Measurements from ENCODE around the gene UGT1A8.
"Not testable (repeated sequence)": the region's sequence is repeated elsewhere in the genome, so short reads cannot be mapped to it uniquely, and the experiment has no call there.

The UGT1A8 gene

GRCh38 chr2:233718552-233718951, 101.1 kb downstream of the UGT1A8 start, which contains the start of gene UGT1A4:
TSS of gene UGT1A4 (plus strand) at chr2:233718736. CDS start at chr2:233718821, 85 bp downstream.
- Histone ChIP-seq H3K4me1 (ENCODE audit: low read length) (no peaks in the 10 kb centered on the region), H4K20me1 (ENCODE audit: insufficient read depth, low read length) (no peaks in the 10 kb centered on the region), H3K4me2 (ENCODE audit: low read length) (no peak within 1 kb of the TSS), H3K9ac (ENCODE audit: low read length) (no peak within 1 kb of the TSS), H3K27ac (ENCODE audit: low read length) (no peak within 1 kb of the TSS), H3K79me2 (ENCODE audit: low read length) (no peaks in the 10 kb centered on the region), H3K36me3 (replicated peaks; ENCODE audit: low read depth, low read length) (no peaks in the 10 kb centered on the region), H2AFZ (ENCODE audit: low read depth, low read length) (no peak within 1 kb of the TSS), H3K27me3 (ENCODE audit: low read depth, low read length) (no peaks in the 10 kb centered on the region), H3K9me3 (ENCODE audit: insufficient read depth, low read length) (no peaks in the 10 kb centered on the region), H3K4me3 (ENCODE audit: low read length) (no peak within 1 kb of the TSS)
- TF ChIP-seq EZH2phosphoT487 (IDR thresholded peaks at IDR 0.05; ENCODE audit: low read depth) (no peak), CTCF (IDR thresholded peaks at IDR 0.05; ENCODE audit: low read depth, low read length) (no peak)

GRCh38 chr2:233728723-233729301, 111.4 kb downstream of the UGT1A8 start, which contains the start of gene UGT1A3:
TSS of gene UGT1A3 (plus strand) at chr2:233729042. CDS start at chr2:233729127, 85 bp downstream.
- no peak within 1 kb of the TSS for H3K4me2 ChIP-seq (ENCODE audit: low read length)
- H3K4me3 ChIP-seq (ENCODE audit: low read length), result no peak within 1 kb of the TSS
- H3K27me3 ChIP-seq (ENCODE audit: low read depth, low read length), result no peaks in the 10 kb centered on the region
- H3K9me3 ChIP-seq (ENCODE audit: insufficient read depth, low read length), result no peaks in the 10 kb centered on the region
- H4K20me1 ChIP-seq (ENCODE audit: insufficient read depth, low read length), result no peaks in the 10 kb centered on the region
- no peak within 1 kb of the TSS for H3K27ac ChIP-seq (ENCODE audit: low read length)
- no peak within 1 kb of the TSS for H2AFZ ChIP-seq (ENCODE audit: low read depth, low read length)
- no peaks in the 10 kb centered on the region for H3K36me3 ChIP-seq (replicated peaks; ENCODE audit: low read depth, low read length)
- TF ChIP-seq EZH2phosphoT487 (IDR thresholded peaks at IDR 0.05; ENCODE audit: low read depth) (no peak), CTCF (IDR thresholded peaks at IDR 0.05; ENCODE audit: low read depth, low read length) (no peak)
- H3K79me2 ChIP-seq (ENCODE audit: low read length), result no peaks in the 10 kb centered on the region
- no peaks in the 10 kb centered on the region for H3K4me1 ChIP-seq (ENCODE audit: low read length)
- H3K9ac ChIP-seq (ENCODE audit: low read length), result no peak within 1 kb of the TSS

- H2AFZ ChIP-seq (ENCODE audit: low read depth, low read length); H3K36me3 ChIP-seq (replicated peaks; ENCODE audit: low read depth, low read length); H3K79me2 ChIP-seq (ENCODE audit: low read length); H3K27ac ChIP-seq (ENCODE audit: low read length); H3K27me3 ChIP-seq (ENCODE audit: low read depth, low read length); H3K4me1 ChIP-seq (ENCODE audit: low read length); H3K4me3 ChIP-seq (ENCODE audit: low read length); H3K9ac ChIP-seq (ENCODE audit: low read length); H3K9me3 ChIP-seq (ENCODE audit: insufficient read depth, low read length); H3K4me2 ChIP-seq (ENCODE audit: low read length); H4K20me1 ChIP-seq (ENCODE audit: insufficient read depth, low read length): not testable (repeated sequence)
These were observed 119.6 kb downstream of the UGT1A8 start for GRCh38 chr2:233736868-233737653.

GRCh38 chr2:233740870-233741269, 123.4 kb downstream of the UGT1A8 start:
- Histone ChIP-seq H3K4me2 (ENCODE audit: low read length) (no peak overlapping the region), H3K9ac (ENCODE audit: low read length) (no peak overlapping the region), H2AFZ (ENCODE audit: low read depth, low read length) (no peak overlapping the region), H3K9me3 (ENCODE audit: insufficient read depth, low read length) (no peaks in the 10 kb centered on the region), H3K4me3 (ENCODE audit: low read length) (no peak overlapping the region), H3K27ac (ENCODE audit: low read length) (no peak overlapping the region), H3K79me2 (ENCODE audit: low read length) (no peaks in the 10 kb centered on the region), H4K20me1 (ENCODE audit: insufficient read depth, low read length) (no peaks in the 10 kb centered on the region), H3K36me3 (replicated peaks; ENCODE audit: low read depth, low read length) (no peaks in the 10 kb centered on the region), H3K27me3 (ENCODE audit: low read depth, low read length) (no peaks in the 10 kb centered on the region), H3K4me1 (ENCODE audit: low read length) (no peaks in the 10 kb centered on the region)
- TF ChIP-seq CTCF (IDR thresholded peaks at IDR 0.05; ENCODE audit: low read depth, low read length) (no peak), EZH2phosphoT487 (IDR thresholded peaks at IDR 0.05; ENCODE audit: low read depth) (no peak)

Data from OCI-LY3 (cell line).